ENCODE data around the gene DFFA. TPM values are rescaled to one million over a fixed set of nuclear protein-coding genes. Genes with fewer than 3 reads are reported as not detected.

The DFFA gene
- total and polyA plus RNA-seq, 9 of the 15 experiments (the other 6 are each of a cell fraction or from before 2014, with no cell fraction given) = 39.6 to 74.8 (median 59.2) TPM

GRCh38 chr1:10510520-10511493 is 38.5 kb upstream of the DFFA start (continued):
- TF ChIP-seq CCNT2 (IDR thresholded peaks at IDR 0.05; ENCODE audit: borderline replicate concordance, extremely low read depth, insufficient read length, low read depth, low read length) = peak; percentile 18
- TF ChIP-seq SUPT5H (IDR thresholded peaks at IDR 0.05) = no peak
- TF ChIP-seq NCOA6 (IDR thresholded peaks at IDR 0.05) = peak; percentile 23; the same call in 1 of the 2 replicates
- no peak for TF ChIP-seq IFI16 (CRISPR knock-in tag; IDR thresholded peaks at IDR 0.05)
- no peak for TF ChIP-seq ZBTB8A (IDR thresholded peaks at IDR 0.05; ENCODE audit: partially characterized antibody)
- TF ChIP-seq RBM14 (IDR thresholded peaks at IDR 0.05; ENCODE audit: borderline replicate concordance, insufficient read depth, low read depth, low read length) = no peak
- no peak for TF ChIP-seq ATF2 (CRISPR knock-in tag; IDR thresholded peaks at IDR 0.05)
- no peak for TF ChIP-seq CHD2 (IDR thresholded peaks at IDR 0.05; ENCODE audit: low read depth, low read length)
- TF ChIP-seq PCBP2 (IDR thresholded peaks at IDR 0.05; ENCODE audit: low read depth, low read length, poor library complexity, severe bottlenecking) = no peak
- TF ChIP-seq UBTF (IDR thresholded peaks at IDR 0.05; ENCODE audit: borderline replicate concordance in 1 of 2, low read depth in 2 of 2, low read length in 2 of 2) = 0 out of 4 replicates have a peak, but pooled peaks of 1 of the 2 experiments have one; percentile 25
- no peak for TF ChIP-seq MEF2D (tag; conservative IDR thresholded peaks at IDR 0.05; ENCODE audit: low read depth)
- no peak for TF ChIP-seq HBP1 (CRISPR knock-in tag; IDR thresholded peaks at IDR 0.05)
- no peak for TF ChIP-seq ZFPM2 (CRISPR knock-in tag; IDR thresholded peaks at IDR 0.05)
- no peak for TF ChIP-seq CCAR2 (IDR thresholded peaks at IDR 0.05; ENCODE audit: low read depth, low read length)
- TF ChIP-seq DLX4 (CRISPR knock-in tag; IDR thresholded peaks at IDR 0.05) = no peak
- TF ChIP-seq ZNF165 (CRISPR knock-in tag; IDR thresholded peaks at IDR 0.05; ENCODE audit: borderline replicate concordance) = no peak
- no peak for TF ChIP-seq MCM7 (IDR thresholded peaks at IDR 0.05)
- peak; percentile 98 for TF ChIP-seq SMARCA4 (IDR thresholded peaks at IDR 0.05)
- TF ChIP-seq NCOA1 (IDR thresholded peaks at IDR 0.05; ENCODE audit: low read depth) = 0 out of 2 replicates have a peak, but pooled peaks have one; percentile 77
- TF ChIP-seq TRIM24 (IDR thresholded peaks at IDR 0.05) = peak; percentile 44 to 71
- no peak for TF ChIP-seq ZNF143 (CRISPR knock-in tag; IDR thresholded peaks at IDR 0.05)
- TF ChIP-seq ZNF436 (CRISPR knock-in tag; IDR thresholded peaks at IDR 0.05) = no peak

Data from K562 (cell line).